ENCODE data around the gene LCMT1. TPM values are rescaled to one million over a fixed set of nuclear protein-coding genes. Genes with fewer than 3 reads are reported as not detected.

The LCMT1 gene
- total RNA-seq, 1 donor: 35.5 TPM

DNA sequence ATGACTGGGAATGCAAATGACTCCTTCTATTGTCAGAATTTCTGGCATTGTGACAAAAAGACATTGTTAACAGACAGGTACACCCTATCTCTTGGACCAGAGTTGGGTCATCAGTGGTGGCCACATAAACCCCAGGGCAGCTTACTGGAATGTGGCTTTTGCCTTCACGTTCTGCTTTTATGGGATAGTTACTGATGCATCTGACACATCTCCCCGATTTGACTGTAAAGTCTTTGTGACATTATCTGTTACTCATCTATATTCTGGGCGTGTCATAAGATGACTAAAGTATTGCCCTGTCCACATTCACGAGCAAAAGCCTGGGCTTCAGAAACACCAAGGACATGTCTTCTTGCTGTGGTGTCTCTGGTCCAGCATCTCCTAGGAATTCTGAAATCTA, 86.5 kb downstream of the LCMT1 start:
- Histone ChIP-seq H3K36me3 (ENCODE audit: insufficient read depth, low read length) (no peaks in the 10 kb centered on the region), H3K4me2 (ENCODE audit: insufficient read depth, low read length) (no peak overlapping the region), H3K9me3 (ENCODE audit: low read depth, low read length) (no peaks in the 10 kb centered on the region), H3K4me1 (ENCODE audit: insufficient read depth, low read length) (no peaks in the 10 kb centered on the region), H3K27ac (ENCODE audit: low read depth, low read length) (no peak overlapping the region), H3K4me3 (ENCODE audit: insufficient read depth, low read length) (no peak overlapping the region), H2AFZ (ENCODE audit: low read length) (no peak overlapping the region), H3K27me3 (ENCODE audit: insufficient read depth, low read length) (no peaks in the 10 kb centered on the region), H4K20me1 (ENCODE audit: insufficient read depth, low read length) (no peaks in the 10 kb centered on the region), H3K79me2 (ENCODE audit: insufficient read depth, low read length) (no peaks in the 10 kb centered on the region)
- DNase-seq (ENCODE audit: insufficient read length, low spot score, missing footprints): peak; percentile 81
- TF ChIP-seq, protein P1, sequence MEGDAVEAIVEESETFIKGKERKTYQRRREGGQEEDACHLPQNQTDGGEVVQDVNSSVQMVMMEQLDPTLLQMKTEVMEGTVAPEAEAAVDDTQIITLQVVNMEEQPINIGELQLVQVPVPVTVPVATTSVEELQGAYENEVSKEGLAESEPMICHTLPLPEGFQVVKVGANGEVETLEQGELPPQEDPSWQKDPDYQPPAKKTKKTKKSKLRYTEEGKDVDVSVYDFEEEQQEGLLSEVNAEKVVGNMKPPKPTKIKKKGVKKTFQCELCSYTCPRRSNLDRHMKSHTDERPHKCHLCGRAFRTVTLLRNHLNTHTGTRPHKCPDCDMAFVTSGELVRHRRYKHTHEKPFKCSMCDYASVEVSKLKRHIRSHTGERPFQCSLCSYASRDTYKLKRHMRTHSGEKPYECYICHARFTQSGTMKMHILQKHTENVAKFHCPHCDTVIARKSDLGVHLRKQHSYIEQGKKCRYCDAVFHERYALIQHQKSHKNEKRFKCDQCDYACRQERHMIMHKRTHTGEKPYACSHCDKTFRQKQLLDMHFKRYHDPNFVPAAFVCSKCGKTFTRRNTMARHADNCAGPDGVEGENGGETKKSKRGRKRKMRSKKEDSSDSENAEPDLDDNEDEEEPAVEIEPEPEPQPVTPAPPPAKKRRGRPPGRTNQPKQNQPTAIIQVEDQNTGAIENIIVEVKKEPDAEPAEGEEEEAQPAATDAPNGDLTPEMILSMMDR (IDR thresholded peaks at IDR 0.05; ENCODE audit: extremely low read depth, low read depth, low read length): no peak

DNA sequence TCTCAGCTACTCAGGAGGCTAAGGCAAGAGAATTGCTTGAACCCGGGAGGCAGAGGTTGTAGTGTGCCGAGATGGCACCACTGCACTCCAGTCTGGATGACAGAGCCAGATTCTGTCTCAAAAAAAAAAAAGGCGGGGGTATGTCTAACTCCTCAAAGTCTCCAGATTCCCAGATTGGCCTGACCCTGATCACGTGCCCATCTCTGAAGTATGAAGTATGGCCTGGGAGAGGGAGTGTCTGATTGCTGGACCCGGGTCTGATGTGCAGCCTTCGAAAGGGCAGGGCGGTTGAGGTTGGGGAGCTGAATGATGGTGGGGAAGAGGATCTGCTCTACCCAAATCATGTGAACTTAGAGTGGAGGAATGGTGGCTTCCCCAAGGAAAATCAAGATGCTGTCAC, 87.9 kb downstream of the LCMT1 start:
- H3K4me1 ChIP-seq (ENCODE audit: insufficient read depth, low read length): no peaks in the 10 kb centered on the region
- TF ChIP-seq, protein P1 (IDR thresholded peaks at IDR 0.05; ENCODE audit: extremely low read depth, low read depth, low read length): no peak
- no peaks in the 10 kb centered on the region for H3K27me3 ChIP-seq (ENCODE audit: insufficient read depth, low read length)
- no peak overlapping the region for H3K4me2 ChIP-seq (ENCODE audit: insufficient read depth, low read length)
- H4K20me1 ChIP-seq (ENCODE audit: insufficient read depth, low read length): no peaks in the 10 kb centered on the region
- H3K79me2 ChIP-seq (ENCODE audit: insufficient read depth, low read length): no peaks in the 10 kb centered on the region
- no peak overlapping the region for H2AFZ ChIP-seq (ENCODE audit: low read length)
- H3K4me3 ChIP-seq (ENCODE audit: insufficient read depth, low read length): no peak overlapping the region
- no peak for DNase-seq (ENCODE audit: insufficient read length, low spot score, missing footprints)
- no peak overlapping the region for H3K27ac ChIP-seq (ENCODE audit: low read depth, low read length)
- H3K9me3 ChIP-seq (ENCODE audit: low read depth, low read length): no peaks in the 10 kb centered on the region
- H3K36me3 ChIP-seq (ENCODE audit: insufficient read depth, low read length): no peaks in the 10 kb centered on the region

GRCh38 chr16:25210758-25211157, 99.2 kb downstream of the LCMT1 start:
- H3K36me3 ChIP-seq (ENCODE audit: insufficient read depth, low read length): no peaks in the 10 kb centered on the region
- H3K79me2 ChIP-seq (ENCODE audit: insufficient read depth, low read length): no peaks in the 10 kb centered on the region
- DNase-seq (ENCODE audit: insufficient read length, low spot score, missing footprints): peak; percentile 84
- peaks cover 7% of the 10 kb centered on the region for H3K4me1 ChIP-seq (ENCODE audit: insufficient read depth, low read length)
- H3K27ac ChIP-seq (ENCODE audit: low read depth, low read length): no peak overlapping the region
- TF ChIP-seq, protein P1 (IDR thresholded peaks at IDR 0.05; ENCODE audit: extremely low read depth, low read depth, low read length): no peak
- H2AFZ ChIP-seq (ENCODE audit: low read length): no peak overlapping the region
- no peaks in the 10 kb centered on the region for H3K9me3 ChIP-seq (ENCODE audit: low read depth, low read length)
- no peaks in the 10 kb centered on the region for H4K20me1 ChIP-seq (ENCODE audit: insufficient read depth, low read length)
- H3K4me3 ChIP-seq (ENCODE audit: insufficient read depth, low read length): no peak overlapping the region
- peaks cover 5% of the 10 kb centered on the region for H3K27me3 ChIP-seq (ENCODE audit: insufficient read depth, low read length)
- H3K4me2 ChIP-seq (ENCODE audit: insufficient read depth, low read length): peak overlapping the region; percentile 55

- peak; percentile 58 for DNase-seq (ENCODE audit: insufficient read length, low spot score, missing footprints)
- Histone ChIP-seq H3K27me3 (ENCODE audit: insufficient read depth, low read length) (peaks cover 5% of the 10 kb centered on the region), H2AFZ (ENCODE audit: low read length) (no peak overlapping the region), H3K9me3 (ENCODE audit: low read depth, low read length) (no peaks in the 10 kb centered on the region), H3K4me3 (ENCODE audit: insufficient read depth, low read length) (no peak overlapping the region), H3K36me3 (ENCODE audit: insufficient read depth, low read length) (no peaks in the 10 kb centered on the region), H4K20me1 (ENCODE audit: insufficient read depth, low read length) (no peaks in the 10 kb centered on the region), H3K27ac (ENCODE audit: low read depth, low read length) (no peak overlapping the region), H3K4me2 (ENCODE audit: insufficient read depth, low read length) (no peak overlapping the region), H3K4me1 (ENCODE audit: insufficient read depth, low read length) (peaks cover 7% of the 10 kb centered on the region), H3K79me2 (ENCODE audit: insufficient read depth, low read length) (no peaks in the 10 kb centered on the region)
- TF ChIP-seq, protein P1 (IDR thresholded peaks at IDR 0.05; ENCODE audit: extremely low read depth, low read depth, low read length): no peak
These were observed 101.1 kb downstream of the LCMT1 start for GRCh38 chr16:25212636-25213035.
